T-helper 1 cell (primary cell): Measurements from ENCODE around the gene FUT8.
A peak's percentile ranks its signal among the peaks of the same experiment; 100 is the strongest.

Experiments
- DNase-seq, 5 donors: peaks; one replicate each; pipeline ENCODE4 v3.0.0-alpha.2; 2012 to 2020

Gene FUT8

GRCh38 chr14:65718629-65719028 lies 306.1 kb downstream of the FUT8 start:
- DNase-seq, result no peak

GRCh38 chr14:65720171-65720570 lies 307.6 kb downstream of the FUT8 start:
- DNase-seq, result no peak

- no peak for DNase-seq
Measured at GRCh38 chr14:65720743-65721142, 308.2 kb downstream of the FUT8 start.

- DNase-seq, result peak in 1 of 5 donors; percentile 43
Measured at GRCh38 chr14:65723348-65723747, 310.8 kb downstream of the FUT8 start.

- DNase-seq, result no peak
Measured at GRCh38 chr14:65728604-65729003, 316.1 kb downstream of the FUT8 start.

GRCh38 chr14:65729566-65729965 lies 317.0 kb downstream of the FUT8 start:
- no peak for DNase-seq

GRCh38 chr14:65731933-65732506 lies 319.5 kb downstream of the FUT8 start:
- DNase-seq, result peak in 1 of 5 donors; percentile 61

- DNase-seq, result no peak
Measured at GRCh38 chr14:65738339-65738738, 325.8 kb downstream of the FUT8 start.

GRCh38 chr14:65745396-65746190 lies 333.1 kb downstream of the FUT8 start:
- DNase-seq, result no peak

GRCh38 chr14:65748796-65749195 lies 336.3 kb downstream of the FUT8 start:
- DNase-seq, result no peak

GRCh38 chr14:65749287-65749686 lies 336.8 kb downstream of the FUT8 start:
- no peak for DNase-seq

GRCh38 chr14:65750906-65751305 lies 338.4 kb downstream of the FUT8 start:
- DNase-seq, result no peak

GRCh38 chr14:65751510-65751909 lies 339.0 kb downstream of the FUT8 start:
- no peak for DNase-seq

GRCh38 chr14:65753061-65753460 lies 340.5 kb downstream of the FUT8 start:
- no peak for DNase-seq

GRCh38 chr14:65755331-65755730 lies 342.8 kb downstream of the FUT8 start:
- DNase-seq, result no peak

GRCh38 chr14:65756880-65757279 lies 344.4 kb downstream of the FUT8 start:
- DNase-seq, result no peak

GRCh38 chr14:65769151-65769550 lies 356.6 kb downstream of the FUT8 start:
- no peak for DNase-seq

- no peak for DNase-seq
Measured at GRCh38 chr14:65770681-65771080, 358.2 kb downstream of the FUT8 start.

GRCh38 chr14:65771271-65771670 lies 358.7 kb downstream of the FUT8 start:
- no peak for DNase-seq

GRCh38 chr14:65772466-65772865 lies 359.9 kb downstream of the FUT8 start:
- DNase-seq, result no peak

GRCh38 chr14:65772921-65773574 lies 360.5 kb downstream of the FUT8 start:
- DNase-seq, result no peak

- no peak for DNase-seq
Measured at GRCh38 chr14:65774041-65774440, 361.5 kb downstream of the FUT8 start.

GRCh38 chr14:65776193-65776852 lies 363.8 kb downstream of the FUT8 start:
- DNase-seq, result no peak
